Thyroid gland (tissue), 4 donors: ENCODE measurements around the gene FOXO6. TPM values are rescaled to one million over a fixed set of nuclear protein-coding genes. Genes with fewer than 3 reads are reported as not detected.

ENCODE experiments used
- DNase-seq, 2 donors: peaks; one replicate each; pipeline ENCODE4 v3.0.0-alpha.2; 2019
- H3K27ac ChIP-seq, 3 donors: fragments of 200-600 bp; sonication (generic); 1 replicate in 2 of 3; 2 replicates in 1 of 3; pipeline ENCODE4 v1.5.1; 2016 to 2019; ENCODE audit warnings: mild to moderate bottlenecking in 1 of 3, moderate library complexity in 1 of 3
- H3K27me3 ChIP-seq: fragments of 200-600 bp; sonication (generic); one replicate; pipeline ENCODE4 v1.5.1; 2019
- H3K36me3 ChIP-seq, 2 donors: fragments of 200-600 bp; sonication (generic); one replicate each; pipeline ENCODE4 v1.5.1; 2016 to 2019
- H3K4me1 ChIP-seq, 2 donors: fragments of 200-600 bp; sonication (generic); one replicate each; pipeline ENCODE4 v1.5.1; 2017 to 2019
- H3K4me3 ChIP-seq, 3 donors: fragments of 200-600 bp; sonication (generic); replicated peaks in 1 of 3; 1 replicate in 2 of 3; 2 replicates in 1 of 3; pipeline ENCODE4 v1.5.1; 2016; ENCODE audit warnings: mild to moderate bottlenecking in 1 of 3
- H3K9me3 ChIP-seq: fragments of 200-600 bp; sonication (generic); one replicate; pipeline ENCODE4 v1.5.1; 2017
- CTCF ChIP-seq, 6 experiments: fragments of 200-600 bp in 3 of 6; fragments of 450-650 bp in 3 of 6; sonication (generic) in 3 of 6; IDR thresholded peaks; one replicate each; pipeline ENCODE4 v1.5.1; 2016 to 2019; ENCODE audit warnings: antibody characterized with exemption in 6 of 6, mild to moderate bottlenecking in 2 of 6, inconsistent platforms in 1 of 6, moderate library complexity in 1 of 6
- POLR2A ChIP-seq, 2 donors: fragments of 450-650 bp; IDR thresholded peaks; one replicate each; pipeline ENCODE4 v1.6.1; 2017; ENCODE audit warnings: antibody characterized with exemption in 2 of 2, mild to moderate bottlenecking in 2 of 2, moderate library complexity in 1 of 2
- WGBS, 2 donors: methylation state at CpG; one replicate each; pipeline ENCODE4 v1.1.5; 2017; 5-methylcytosine and 5-hydroxymethylcytosine counted together
- intact Hi-C: fragments of 100-400 bp; cut with DNase I; formaldehyde crosslinking; loops from one replicate; pipeline ENCODE4 v1.15.1; 2023
- total RNA-seq, 4 donors: library from RNA; depleted of rRNA; stranded (reverse); fragments of >200 nt; gene quantifications; one replicate each; pipeline ENCODE4 v1.2.3, GENCODE V29; 2016

The FOXO6 gene
- total RNA-seq, 4 donors from 2014 or later: 1.1 to 4.2 (median 2.6) TPM

- Histone ChIP-seq H3K27me3 (no peaks in the 10 kb centered on the region), H3K9me3 (no peaks in the 10 kb centered on the region), H3K4me3 (no peak overlapping the region), H3K4me1 (peaks cover 0 to 10% of the 10 kb centered on the region in 2 donors), H3K36me3 (no peaks in the 10 kb centered on the region), H3K27ac (no peak overlapping the region)
- DNase-seq: no peak
- no peak for TF ChIP-seq POLR2A (IDR thresholded peaks at IDR 0.05)
- no peak for TF ChIP-seq CTCF (IDR thresholded peaks at IDR 0.05)
- intact Hi-C loops: no loop called here
- 81 to 82% methylated on average over 15 of the region's 15 CpGs for WGBS, 2 donors
These were observed 46.0 kb upstream of the FOXO6 start for GRCh38 chr1:41315146-41315822.

- Histone ChIP-seq H3K36me3 (no peaks in the 10 kb centered on the region), H3K9me3 (no peaks in the 10 kb centered on the region), H3K27ac (no peak overlapping the region), H3K4me1 (peaks cover 0 to 10% of the 10 kb centered on the region in 2 donors), H3K4me3 (no peak overlapping the region), H3K27me3 (no peaks in the 10 kb centered on the region)
- DNase-seq: no peak
- TF ChIP-seq POLR2A (IDR thresholded peaks at IDR 0.05): no peak
- TF ChIP-seq CTCF (IDR thresholded peaks at IDR 0.05): no peak
- 91 to 98% methylated on average over 3 of the region's 3 CpGs for WGBS, 2 donors
- intact Hi-C loops: no loop called here
These were observed 45.4 kb upstream of the FOXO6 start for GRCh38 chr1:41315871-41316270.

- peaks cover 0 to 10% of the 10 kb centered on the region in 2 donors for H3K4me1 ChIP-seq
- H3K4me3 ChIP-seq: no peak overlapping the region
- H3K9me3 ChIP-seq: no peaks in the 10 kb centered on the region
- TF ChIP-seq POLR2A (IDR thresholded peaks at IDR 0.05): no peak
- no peak for TF ChIP-seq CTCF (IDR thresholded peaks at IDR 0.05)
- no peak overlapping the region for H3K27ac ChIP-seq
- 94% methylated on average over 6 of the region's 6 CpGs for WGBS, 2 donors
- intact Hi-C loops: no loop called here
- no peaks in the 10 kb centered on the region for H3K27me3 ChIP-seq
- no peak for DNase-seq
- H3K36me3 ChIP-seq: no peaks in the 10 kb centered on the region
These were observed 43.9 kb upstream of the FOXO6 start for GRCh38 chr1:41317361-41317760.

GRCh38 chr1:41318135-41318534 is 43.1 kb upstream of the FOXO6 start:
- no peaks in the 10 kb centered on the region for H3K27me3 ChIP-seq
- 96 to 100% methylated on average over 1 of the region's 1 CpG for WGBS, 2 donors
- intact Hi-C loops: no loop called here
- no peaks in the 10 kb centered on the region for H3K36me3 ChIP-seq
- no peak overlapping the region for H3K4me3 ChIP-seq
- H3K9me3 ChIP-seq: no peaks in the 10 kb centered on the region
- no peak for DNase-seq
- H3K27ac ChIP-seq: no peak overlapping the region
- peaks cover 0 to 10% of the 10 kb centered on the region in 2 donors for H3K4me1 ChIP-seq
- TF ChIP-seq POLR2A (IDR thresholded peaks at IDR 0.05) (no peak), CTCF (IDR thresholded peaks at IDR 0.05) (no peak)

GRCh38 chr1:41319106-41319755 is 42.0 kb upstream of the FOXO6 start:
- Histone ChIP-seq H3K36me3 (no peaks in the 10 kb centered on the region), H3K4me3 (no peak overlapping the region), H3K9me3 (no peaks in the 10 kb centered on the region), H3K27me3 (no peaks in the 10 kb centered on the region), H3K4me1 (peaks cover 0 to 10% of the 10 kb centered on the region in 2 donors), H3K27ac (no peak overlapping the region)
- peak; percentile 27 to 30 for DNase-seq
- 85 to 91% methylated on average over 2 of the region's 2 CpGs for WGBS, 2 donors
- intact Hi-C loops: no loop called here
- no peak for TF ChIP-seq CTCF (IDR thresholded peaks at IDR 0.05)
- no peak for TF ChIP-seq POLR2A (IDR thresholded peaks at IDR 0.05)
